Kasumi-1 (cell line): ENCODE data around the gene SLAIN1.
"Not testable (repeated sequence)": the region's sequence is repeated elsewhere in the genome, so short reads cannot be mapped to it uniquely, and the experiment has no call there.

Experiments used
- DNase-seq, 2 experiments: peaks; one replicate each; lab custom pipeline; 2025; lab: John Stamatoyannopoulos, UW

The SLAIN1 gene

GRCh38 chr13:77697217-77698103 lies at the start of gene SLAIN1:
SLAIN1 (plus strand) TSS chr13:77697687; CDS start chr13:77697914, 227 bp downstream.
- peak; percentile 92 to 94 for DNase-seq

GRCh38 chr13:77650409-77650808 lies 47.1 kb upstream of the SLAIN1 start:
- no peak for DNase-seq

GRCh38 chr13:77653301-77653700 lies 44.2 kb upstream of the SLAIN1 start:
- DNase-seq, result peak; percentile 35 to 48

- DNase-seq, result not testable (repeated sequence)
These were observed 37.5 kb upstream of the SLAIN1 start for GRCh38 chr13:77660016-77660415.

- DNase-seq, result no peak
These were observed 36.6 kb upstream of the SLAIN1 start for GRCh38 chr13:77660841-77661250.

- not testable (repeated sequence) for DNase-seq
These were observed 35.2 kb upstream of the SLAIN1 start for GRCh38 chr13:77662301-77662700.

- DNase-seq, result not testable (repeated sequence)
These were observed 34.7 kb upstream of the SLAIN1 start for GRCh38 chr13:77662831-77663230.

- DNase-seq, result no peak
These were observed 22.6 kb upstream of the SLAIN1 start for GRCh38 chr13:77674852-77675251.

- DNase-seq, result no peak
These were observed 18.7 kb upstream of the SLAIN1 start for GRCh38 chr13:77678691-77679235.

- no peak for DNase-seq
These were observed 9.7 kb upstream of the SLAIN1 start for GRCh38 chr13:77687799-77688198.

- no peak for DNase-seq
These were observed 5.6 kb upstream of the SLAIN1 start for GRCh38 chr13:77691871-77692270.

- no peak for DNase-seq
These were observed 4.6 kb upstream of the SLAIN1 start for GRCh38 chr13:77692746-77693448.

- no peak for DNase-seq
These were observed 4.0 kb upstream of the SLAIN1 start for GRCh38 chr13:77693449-77693940.

- DNase-seq, result peak; percentile 34 to 60
These were observed 1.2 kb upstream of the SLAIN1 start for GRCh38 chr13:77696006-77696878.

- DNase-seq, result peak in 1 of 2 experiments; percentile 55
These were observed 639 bp upstream of the SLAIN1 start for GRCh38 chr13:77696879-77697216.

GRCh38 chr13:77698201-77699058 lies 943 bp downstream of the SLAIN1 start:
- DNase-seq, result peak; percentile 58 to 67

GRCh38 chr13:77699059-77699680 lies 1.7 kb downstream of the SLAIN1 start:
- no peak for DNase-seq

GRCh38 chr13:77701305-77701704 lies 3.8 kb downstream of the SLAIN1 start:
- no peak for DNase-seq

- DNase-seq, result no peak
These were observed 4.9 kb downstream of the SLAIN1 start for GRCh38 chr13:77702366-77702765.

GRCh38 chr13:77703408-77703807 lies 5.9 kb downstream of the SLAIN1 start:
- no peak for DNase-seq
